ENCODE data around the gene KCNIP3. TPM values are rescaled to one million over a fixed set of nuclear protein-coding genes. Genes with fewer than 3 reads are reported as not detected.

KCNIP3 gene
- total RNA-seq, 3 donors from 2014 or later = 3.0 to 12.5 (median 4.1) TPM

DNA sequence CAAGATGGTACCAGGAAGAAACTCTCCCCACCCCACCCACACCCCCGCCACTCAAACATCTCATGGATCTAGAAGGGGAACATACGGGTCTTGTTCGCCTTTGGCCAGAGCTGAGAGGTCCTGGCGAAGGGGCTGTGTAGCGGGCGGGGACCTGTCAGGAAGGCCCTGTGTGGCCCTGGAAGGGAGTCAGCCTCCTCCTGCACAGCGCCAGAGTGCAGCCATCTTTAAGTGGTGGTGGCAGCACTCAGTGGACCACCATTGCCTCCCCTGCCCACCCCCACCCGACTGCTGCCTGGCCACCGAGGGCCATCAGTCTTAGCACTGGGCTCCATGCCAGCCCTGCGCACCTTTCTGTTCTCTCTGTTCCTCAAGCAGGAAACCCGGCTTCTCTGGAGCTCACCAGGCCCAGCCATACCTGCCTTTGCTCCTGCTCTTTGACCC lies 93.8 kb downstream of the KCNIP3 start:
- TF ChIP-seq, protein P1, sequence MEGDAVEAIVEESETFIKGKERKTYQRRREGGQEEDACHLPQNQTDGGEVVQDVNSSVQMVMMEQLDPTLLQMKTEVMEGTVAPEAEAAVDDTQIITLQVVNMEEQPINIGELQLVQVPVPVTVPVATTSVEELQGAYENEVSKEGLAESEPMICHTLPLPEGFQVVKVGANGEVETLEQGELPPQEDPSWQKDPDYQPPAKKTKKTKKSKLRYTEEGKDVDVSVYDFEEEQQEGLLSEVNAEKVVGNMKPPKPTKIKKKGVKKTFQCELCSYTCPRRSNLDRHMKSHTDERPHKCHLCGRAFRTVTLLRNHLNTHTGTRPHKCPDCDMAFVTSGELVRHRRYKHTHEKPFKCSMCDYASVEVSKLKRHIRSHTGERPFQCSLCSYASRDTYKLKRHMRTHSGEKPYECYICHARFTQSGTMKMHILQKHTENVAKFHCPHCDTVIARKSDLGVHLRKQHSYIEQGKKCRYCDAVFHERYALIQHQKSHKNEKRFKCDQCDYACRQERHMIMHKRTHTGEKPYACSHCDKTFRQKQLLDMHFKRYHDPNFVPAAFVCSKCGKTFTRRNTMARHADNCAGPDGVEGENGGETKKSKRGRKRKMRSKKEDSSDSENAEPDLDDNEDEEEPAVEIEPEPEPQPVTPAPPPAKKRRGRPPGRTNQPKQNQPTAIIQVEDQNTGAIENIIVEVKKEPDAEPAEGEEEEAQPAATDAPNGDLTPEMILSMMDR (IDR thresholded peaks at IDR 0.05) = no peak
- peaks cover 17% of the 10 kb centered on the region for H3K4me1 ChIP-seq (ENCODE audit: low read depth)
- no peak for DNase-seq
- ATAC-seq = no peak
- H3K9me3 ChIP-seq = no peaks in the 10 kb centered on the region
- no peaks in the 10 kb centered on the region for H3K36me3 ChIP-seq (ENCODE audit: low read depth)
- intact Hi-C loops (cut with DNase I, micrococcal nuclease) = no loop called here
- no peak overlapping the region for H3K4me3 ChIP-seq

DNA sequence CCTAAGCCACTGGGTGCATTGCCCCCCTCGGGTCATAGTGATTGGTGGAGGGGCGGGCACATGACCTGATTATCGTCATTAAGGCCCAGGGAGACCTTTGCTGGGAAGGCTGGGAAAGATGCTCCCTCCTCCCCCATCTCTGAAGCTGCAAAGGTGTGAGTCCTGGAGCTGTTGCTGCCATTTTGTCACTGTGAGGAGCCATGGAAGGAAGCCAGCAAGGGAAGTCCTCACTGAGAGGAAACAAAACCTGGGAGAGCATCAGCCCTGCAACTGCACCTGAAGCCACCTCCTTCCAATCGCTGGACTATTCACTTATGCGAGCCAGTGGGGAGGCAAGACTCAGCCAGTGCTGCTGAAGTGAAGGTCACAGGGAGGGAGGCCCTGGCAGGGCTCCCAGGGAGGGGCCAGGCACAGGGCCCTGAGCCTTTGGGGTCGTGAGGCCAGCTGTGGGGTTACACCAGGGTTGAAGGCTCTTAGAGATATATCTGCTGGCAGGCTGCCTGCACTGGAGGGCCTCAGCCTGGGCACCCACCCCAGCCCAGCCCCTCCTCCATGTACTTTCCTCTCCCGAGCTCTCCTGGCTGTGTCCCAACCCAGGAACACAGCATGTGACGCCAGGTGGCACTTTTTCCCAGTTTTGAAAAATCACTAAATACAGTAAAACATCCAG lies 94.6 kb downstream of the KCNIP3 start:
- Histone ChIP-seq H3K36me3 (ENCODE audit: low read depth) (no peaks in the 10 kb centered on the region), H3K9me3 (no peaks in the 10 kb centered on the region), H3K4me1 (ENCODE audit: low read depth) (peaks cover 17% of the 10 kb centered on the region), H3K4me3 (no peak overlapping the region)
- intact Hi-C loops (cut with DNase I, micrococcal nuclease) = no loop called here
- no peak for DNase-seq
- TF ChIP-seq, protein P1 (IDR thresholded peaks at IDR 0.05) = no peak
- no peak for ATAC-seq

DNA sequence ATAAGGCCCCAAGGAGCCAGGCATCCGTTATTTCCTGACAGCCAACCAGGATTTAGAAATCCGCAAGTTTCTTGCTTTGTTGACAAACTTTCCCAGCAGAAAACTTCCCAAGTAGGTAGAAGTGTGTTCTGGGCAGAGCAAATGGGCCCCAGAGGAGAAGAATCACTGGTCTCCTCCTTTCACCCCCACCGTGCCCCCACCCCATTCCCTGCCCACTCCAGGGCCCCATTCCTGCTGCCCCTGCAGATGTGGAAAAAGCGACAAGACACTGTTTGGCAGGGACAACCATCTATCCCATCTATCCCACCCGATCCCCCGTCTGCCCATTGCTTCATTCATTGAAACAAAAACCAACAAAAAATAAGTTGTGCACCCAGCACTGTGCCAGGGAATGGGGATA lies 95.2 kb downstream of the KCNIP3 start:
- TF ChIP-seq, protein P1 (IDR thresholded peaks at IDR 0.05) = no peak
- Histone ChIP-seq H3K9me3 (no peaks in the 10 kb centered on the region), H3K36me3 (ENCODE audit: low read depth) (no peaks in the 10 kb centered on the region), H3K4me1 (ENCODE audit: low read depth) (peaks cover 17% of the 10 kb centered on the region), H3K4me3 (no peak overlapping the region)
- intact Hi-C loops (cut with DNase I, micrococcal nuclease) = no loop called here
- no peak for DNase-seq
- no peak for ATAC-seq

DNA sequence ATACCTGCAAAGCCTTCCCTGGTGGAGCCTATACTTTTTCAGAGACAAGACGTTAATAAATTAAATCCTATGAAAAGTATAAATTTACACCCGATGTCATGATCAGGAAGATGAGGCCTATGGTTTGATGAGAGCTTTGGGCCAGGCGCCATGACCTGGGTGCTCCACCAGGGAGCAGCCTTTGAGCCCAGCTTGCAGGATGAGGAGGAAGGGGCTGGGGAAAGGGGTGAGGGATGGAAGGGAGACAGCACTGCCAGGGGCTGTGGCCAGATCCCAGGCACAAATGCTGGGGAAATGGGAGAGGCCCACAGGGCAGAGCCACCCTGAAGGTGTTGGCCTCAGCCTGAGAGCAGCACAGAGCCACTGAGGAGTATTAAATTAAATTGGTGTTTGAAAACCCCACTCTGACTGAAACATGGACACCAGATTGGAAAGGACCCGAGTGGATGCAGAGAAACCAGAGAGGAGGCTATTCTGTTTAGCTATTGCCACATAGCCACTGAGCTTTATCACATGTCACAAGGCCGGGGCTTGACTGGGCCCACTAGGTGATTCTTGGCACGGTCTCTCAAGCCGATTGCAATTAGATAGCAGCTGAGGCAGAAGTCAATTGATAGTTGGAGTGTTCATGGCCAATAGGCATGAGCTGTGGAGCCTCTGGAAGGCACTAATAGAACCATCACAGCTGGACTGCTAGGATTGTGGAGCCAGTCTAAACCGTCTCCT lies 95.7 kb downstream of the KCNIP3 start:
- ATAC-seq (no peak), DNase-seq (no peak)
- Histone ChIP-seq H3K4me3 (no peak overlapping the region), H3K4me1 (ENCODE audit: low read depth) (peaks cover 17% of the 10 kb centered on the region), H3K9me3 (no peaks in the 10 kb centered on the region), H3K36me3 (ENCODE audit: low read depth) (no peaks in the 10 kb centered on the region)
- intact Hi-C loops (cut with DNase I, micrococcal nuclease) = no loop called here
- TF ChIP-seq, protein P1 (IDR thresholded peaks at IDR 0.05) = no peak

DNA sequence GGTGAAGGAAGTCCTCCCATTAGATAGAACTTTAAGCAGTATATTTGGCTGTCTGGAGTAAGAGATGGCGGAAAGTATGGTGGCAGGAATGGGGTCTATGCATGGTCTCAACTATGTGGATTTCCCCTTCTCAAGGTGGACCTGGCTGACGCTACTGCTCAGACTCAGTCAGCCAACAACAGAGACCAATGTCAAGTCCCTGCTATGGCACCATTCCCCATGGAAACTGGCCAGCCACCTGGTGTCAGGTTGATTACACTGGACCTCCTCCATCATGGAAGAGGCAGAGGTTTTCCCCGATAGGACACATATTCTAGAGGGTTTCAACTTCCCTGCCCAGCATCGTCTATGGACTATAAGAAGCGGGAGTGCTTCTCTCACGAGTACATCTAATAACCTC lies 96.8 kb downstream of the KCNIP3 start:
- Histone ChIP-seq H3K36me3 (ENCODE audit: low read depth) (no peaks in the 10 kb centered on the region), H3K9me3 (no peaks in the 10 kb centered on the region), H3K4me3 (no peak overlapping the region), H3K4me1 (ENCODE audit: low read depth) (peaks cover 17% of the 10 kb centered on the region)
- DNase-seq (no peak), ATAC-seq (no peak)
- TF ChIP-seq, protein P1 (IDR thresholded peaks at IDR 0.05) = no peak
- intact Hi-C loops (cut with DNase I, micrococcal nuclease) = no loop called here

All from mucosa of descending colon (tissue), 3 donors.